Mesodermal cell (in vitro differentiated cells): ENCODE data around the gene ADGRV1.
A peak's percentile ranks its signal among the peaks of the same experiment; 100 is the strongest.

Experiments used
- H3K27ac ChIP-seq: 2 replicates; pipeline ENCODE4 v1.7.0; 2013; ENCODE audit warnings: mild to moderate bottlenecking, low read depth, low read length, moderate library complexity; ENCODE audit not compliant: severe bottlenecking
- H3K36me3 ChIP-seq: 2 replicates; pipeline ENCODE4 v1.7.1; 2013; ENCODE audit warnings: mild to moderate bottlenecking, low read length, moderate library complexity; ENCODE audit not compliant: control insufficient read depth, insufficient read depth
- H3K4me1 ChIP-seq: one replicate; pipeline ENCODE4 v1.7.1; 2013; ENCODE audit warnings: mild to moderate bottlenecking, low read length; ENCODE audit not compliant: insufficient read depth, control insufficient read depth, poor library complexity, severe bottlenecking
- H3K4me3 ChIP-seq: 2 replicates; pipeline ENCODE4 v1.7.0; 2013; ENCODE audit warnings: low read length, control low read depth, mild to moderate bottlenecking; ENCODE audit not compliant: insufficient read depth, poor library complexity, severe bottlenecking; ENCODE audit errors: extremely low read depth
- H3K9me3 ChIP-seq: 2 replicates; pipeline ENCODE4 v1.7.1; 2013; ENCODE audit warnings: mild to moderate bottlenecking, low read length, moderate library complexity; ENCODE audit not compliant: control insufficient read depth
- WGBS, 2 experiments: methylation state at CpG; one replicate each; pipeline ENCODE4 v1.1.5; 2013; ENCODE audit warnings: missing lambda C conversion rate in 2 of 2; ENCODE audit not compliant: insufficient coverage in 2 of 2; 5-methylcytosine and 5-hydroxymethylcytosine counted together

ADGRV1 gene

GRCh38 chr5:90939211-90939610 lies 380.6 kb downstream of the ADGRV1 start:
- peaks cover 8% of the 10 kb centered on the region for H3K9me3 ChIP-seq
- H3K4me3 ChIP-seq = no peak overlapping the region
- H3K36me3 ChIP-seq = no peaks in the 10 kb centered on the region
- H3K4me1 ChIP-seq = peaks cover 6% of the 10 kb centered on the region
- 100% methylated on average over 1 of the region's 2 CpGs; no CpG with 5 or more reads in 1 of the 2 experiments for WGBS, 2 experiments
- H3K27ac ChIP-seq = no peak overlapping the region

GRCh38 chr5:90940227-90940995 lies 381.8 kb downstream of the ADGRV1 start:
- Histone ChIP-seq H3K27ac (peak overlapping the region; percentile 64), H3K4me1 (peaks cover 6% of the 10 kb centered on the region), H3K9me3 (no peaks in the 10 kb centered on the region), H3K4me3 (no peak overlapping the region), H3K36me3 (no peaks in the 10 kb centered on the region)
- 11 to 22% methylated on average over 1 of the region's 1 CpG for WGBS, 2 experiments

GRCh38 chr5:90941002-90941720 lies 382.6 kb downstream of the ADGRV1 start:
- H3K27ac ChIP-seq = no peak overlapping the region
- H3K4me1 ChIP-seq = peaks cover 6% of the 10 kb centered on the region
- no peaks in the 10 kb centered on the region for H3K36me3 ChIP-seq
- H3K4me3 ChIP-seq = no peak overlapping the region
- H3K9me3 ChIP-seq = no peaks in the 10 kb centered on the region
- WGBS, 2 experiments = no CpG with 5 or more reads among the region's 1 CpG

GRCh38 chr5:90944116-90944515 lies 385.5 kb downstream of the ADGRV1 start:
- Histone ChIP-seq H3K4me1 (peaks cover 6% of the 10 kb centered on the region), H3K36me3 (no peaks in the 10 kb centered on the region), H3K27ac (no peak overlapping the region), H3K9me3 (no peaks in the 10 kb centered on the region), H3K4me3 (no peak overlapping the region)

GRCh38 chr5:90947667-90948066 lies 389.1 kb downstream of the ADGRV1 start:
- WGBS, 2 experiments = no CpG with 5 or more reads among the region's 1 CpG
- Histone ChIP-seq H3K36me3 (no peaks in the 10 kb centered on the region), H3K27ac (no peak overlapping the region), H3K4me3 (no peak overlapping the region), H3K4me1 (no peaks in the 10 kb centered on the region), H3K9me3 (no peaks in the 10 kb centered on the region)

- no peak overlapping the region for H3K27ac ChIP-seq
- WGBS, 2 experiments = no CpG with 5 or more reads among the region's 2 CpGs
- no peaks in the 10 kb centered on the region for H3K4me1 ChIP-seq
- no peaks in the 10 kb centered on the region for H3K36me3 ChIP-seq
- H3K9me3 ChIP-seq = no peaks in the 10 kb centered on the region
- no peak overlapping the region for H3K4me3 ChIP-seq
Observed at GRCh38 chr5:90948969-90949368, 390.4 kb downstream of the ADGRV1 start.

GRCh38 chr5:90949469-90950358 lies 391.1 kb downstream of the ADGRV1 start:
- no peak overlapping the region for H3K4me3 ChIP-seq
- no peaks in the 10 kb centered on the region for H3K36me3 ChIP-seq
- H3K4me1 ChIP-seq = no peaks in the 10 kb centered on the region
- no peak overlapping the region for H3K27ac ChIP-seq
- WGBS, 2 experiments = 100% methylated on average over 1 of the region's 2 CpGs; no CpG with 5 or more reads in 1 of the 2 experiments
- H3K9me3 ChIP-seq = no peaks in the 10 kb centered on the region

GRCh38 chr5:90955001-90955635 lies 396.5 kb downstream of the ADGRV1 start:
- WGBS, 2 experiments = 90 to 91% methylated on average over 4 to 5 of the region's 6 CpGs
- H3K4me1 ChIP-seq = no peaks in the 10 kb centered on the region
- H3K4me3 ChIP-seq = no peak overlapping the region
- no peaks in the 10 kb centered on the region for H3K36me3 ChIP-seq
- no peaks in the 10 kb centered on the region for H3K9me3 ChIP-seq
- no peak overlapping the region for H3K27ac ChIP-seq

GRCh38 chr5:90956511-90957097 lies 398.0 kb downstream of the ADGRV1 start:
- WGBS, 2 experiments = 95 to 100% methylated on average over 2 to 3 of the region's 4 CpGs
- no peaks in the 10 kb centered on the region for H3K36me3 ChIP-seq
- no peaks in the 10 kb centered on the region for H3K4me1 ChIP-seq
- no peaks in the 10 kb centered on the region for H3K9me3 ChIP-seq
- no peak overlapping the region for H3K4me3 ChIP-seq
- no peak overlapping the region for H3K27ac ChIP-seq

GRCh38 chr5:90957906-90958305 lies 399.3 kb downstream of the ADGRV1 start:
- Histone ChIP-seq H3K9me3 (no peaks in the 10 kb centered on the region), H3K4me3 (no peak overlapping the region), H3K36me3 (no peaks in the 10 kb centered on the region), H3K4me1 (no peaks in the 10 kb centered on the region), H3K27ac (no peak overlapping the region)
